Endothelial cell of umbilical vein (primary cell): ENCODE results near the gene NFX1.

ENCODE experiments used
- CTCF ChIP-seq, 2 donors: IDR thresholded peaks; 1 replicate in 1 of 2; 2 replicates in 1 of 2; pipeline ENCODE4 v1.5.1; 2011; ENCODE audit warnings: low read length in 2 of 2, mild to moderate bottlenecking in 2 of 2, moderate library complexity in 2 of 2, control low read depth in 1 of 2, inconsistent platforms in 1 of 2, low read depth in 1 of 2; ENCODE audit not compliant: insufficient read depth in 1 of 2; ENCODE audit errors: extremely low read depth in 1 of 2
- EZH2 ChIP-seq: IDR thresholded peaks from 2 replicates; pipeline ENCODE4 v1.6.1; 2012; ENCODE audit warnings: borderline replicate concordance, low read depth, mild to moderate bottlenecking, moderate library complexity, low read length, inconsistent platforms; ENCODE audit not compliant: severe bottlenecking
- FOS ChIP-seq: IDR thresholded peaks from 2 replicates; pipeline ENCODE4 v1.6.1; 2011; ENCODE audit warnings: mild to moderate bottlenecking, low read length, moderate library complexity, borderline replicate concordance; ENCODE audit not compliant: insufficient read depth
- GATA2 ChIP-seq: IDR thresholded peaks from 2 replicates; pipeline ENCODE4 v1.7.0; 2011; ENCODE audit warnings: low read depth, mild to moderate bottlenecking, moderate library complexity, mixed read lengths, low read length; ENCODE audit not compliant: insufficient read length, insufficient read depth
- MAX ChIP-seq: IDR thresholded peaks from 2 replicates; pipeline ENCODE4 v1.6.1; 2011; ENCODE audit not compliant: insufficient read depth, insufficient read length
- MYC ChIP-seq: IDR thresholded peaks from one replicate; pipeline ENCODE4 v1.6.1; 2011; ENCODE audit warnings: mild to moderate bottlenecking, low read depth, low read length
- POLR2A ChIP-seq: IDR thresholded peaks from 2 replicates; pipeline ENCODE4 v1.6.1; 2012; ENCODE audit warnings: low read depth, mild to moderate bottlenecking, control low read depth, low read length
- POLR2AphosphoS5 ChIP-seq: IDR thresholded peaks from 2 replicates; pipeline ENCODE4 v1.6.1; 2012; ENCODE audit warnings: low read depth, mild to moderate bottlenecking, control low read depth, low read length, moderate library complexity; ENCODE audit not compliant: insufficient read depth

- TF ChIP-seq CTCF (IDR thresholded peaks at IDR 0.05; ENCODE audit: extremely low read depth in 1 of 2, insufficient read depth in 1 of 2, low read depth in 1 of 2, low read length in 2 of 2) (no peak), MAX (no peak), POLR2A (no peak), FOS (no peak), GATA2 (no peak), EZH2 (no peak), MYC (no peak), POLR2AphosphoS5 (no peak)
Measured at GRCh38 chr9:33350310-33350709, 60.0 kb downstream of the NFX1 start.
